ENCODE data around the gene GLIS1.

GLIS1 gene

DNA sequence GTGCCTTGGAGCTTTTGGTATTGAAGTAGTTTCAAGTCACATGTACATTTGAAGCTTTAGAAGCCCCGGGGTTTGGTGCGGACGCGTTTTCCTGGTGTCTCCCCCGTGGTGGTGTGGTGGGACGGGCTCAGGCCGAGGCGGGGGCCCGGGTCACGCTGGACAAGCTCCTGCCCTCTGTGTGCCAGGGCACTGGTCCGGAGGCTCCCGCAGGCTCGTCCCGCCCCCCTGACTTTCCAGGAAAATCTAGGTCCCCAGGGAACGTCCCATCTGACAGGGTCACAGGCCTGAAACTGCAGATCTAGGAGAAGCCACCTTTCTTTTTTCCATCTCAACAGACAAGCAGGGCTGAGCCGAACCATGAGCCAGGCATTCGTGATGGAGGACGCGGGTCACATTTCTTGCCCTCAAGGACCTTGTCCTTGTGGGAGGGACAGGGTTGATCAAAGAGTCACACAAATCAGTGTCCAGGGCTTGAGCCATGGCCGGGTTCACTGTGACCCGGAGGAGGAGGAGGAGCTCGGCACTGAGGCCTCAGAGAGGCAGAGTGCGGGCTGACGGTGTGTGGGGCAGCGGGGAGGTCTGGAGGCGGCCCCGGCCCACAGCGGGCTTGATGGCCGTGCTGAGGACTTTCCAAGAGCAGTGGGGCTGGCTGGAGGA, 278.2 kb downstream of the GLIS1 start:
- TF ChIP-seq, protein P1, sequence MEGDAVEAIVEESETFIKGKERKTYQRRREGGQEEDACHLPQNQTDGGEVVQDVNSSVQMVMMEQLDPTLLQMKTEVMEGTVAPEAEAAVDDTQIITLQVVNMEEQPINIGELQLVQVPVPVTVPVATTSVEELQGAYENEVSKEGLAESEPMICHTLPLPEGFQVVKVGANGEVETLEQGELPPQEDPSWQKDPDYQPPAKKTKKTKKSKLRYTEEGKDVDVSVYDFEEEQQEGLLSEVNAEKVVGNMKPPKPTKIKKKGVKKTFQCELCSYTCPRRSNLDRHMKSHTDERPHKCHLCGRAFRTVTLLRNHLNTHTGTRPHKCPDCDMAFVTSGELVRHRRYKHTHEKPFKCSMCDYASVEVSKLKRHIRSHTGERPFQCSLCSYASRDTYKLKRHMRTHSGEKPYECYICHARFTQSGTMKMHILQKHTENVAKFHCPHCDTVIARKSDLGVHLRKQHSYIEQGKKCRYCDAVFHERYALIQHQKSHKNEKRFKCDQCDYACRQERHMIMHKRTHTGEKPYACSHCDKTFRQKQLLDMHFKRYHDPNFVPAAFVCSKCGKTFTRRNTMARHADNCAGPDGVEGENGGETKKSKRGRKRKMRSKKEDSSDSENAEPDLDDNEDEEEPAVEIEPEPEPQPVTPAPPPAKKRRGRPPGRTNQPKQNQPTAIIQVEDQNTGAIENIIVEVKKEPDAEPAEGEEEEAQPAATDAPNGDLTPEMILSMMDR (IDR thresholded peaks at IDR 0.05; ENCODE audit: borderline replicate concordance, extremely low read depth, low read length, poor library complexity, severe bottlenecking): no peak
- TF ChIP-seq EZH2 (IDR thresholded peaks at IDR 0.05; ENCODE audit: borderline replicate concordance, low read depth, low read length, severe bottlenecking): no peak
- DNase-seq (no peak), ATAC-seq (ENCODE audit: insufficient read depth, low read depth) (no peak)
- Histone ChIP-seq H3K27me3 (ENCODE audit: insufficient read depth, low read length, poor library complexity) (peaks cover 6% of the 10 kb centered on the region), H3K27ac (ENCODE audit: low read length) (no peak overlapping the region), H2AFZ (ENCODE audit: low read depth, low read length) (no peak overlapping the region), H3K4me1 (ENCODE audit: insufficient read depth, low read length) (no peaks in the 10 kb centered on the region), H3K9me3 (ENCODE audit: insufficient read depth, low read length, severe bottlenecking) (no peaks in the 10 kb centered on the region), H3K4me3 (ENCODE audit: low read depth in 1 of 2, low read length in 2 of 2) (no peak overlapping the region), H3K4me2 (ENCODE audit: insufficient read depth, low read length) (no peak overlapping the region), H3K9ac (ENCODE audit: low read depth, low read length) (no peak overlapping the region), H3K79me2 (ENCODE audit: insufficient read depth, low read length) (no peaks in the 10 kb centered on the region), H4K20me1 (ENCODE audit: insufficient read depth, low read length) (no peaks in the 10 kb centered on the region), H3K36me3 (ENCODE audit: insufficient read depth, low read length) (no peaks in the 10 kb centered on the region)

DNA sequence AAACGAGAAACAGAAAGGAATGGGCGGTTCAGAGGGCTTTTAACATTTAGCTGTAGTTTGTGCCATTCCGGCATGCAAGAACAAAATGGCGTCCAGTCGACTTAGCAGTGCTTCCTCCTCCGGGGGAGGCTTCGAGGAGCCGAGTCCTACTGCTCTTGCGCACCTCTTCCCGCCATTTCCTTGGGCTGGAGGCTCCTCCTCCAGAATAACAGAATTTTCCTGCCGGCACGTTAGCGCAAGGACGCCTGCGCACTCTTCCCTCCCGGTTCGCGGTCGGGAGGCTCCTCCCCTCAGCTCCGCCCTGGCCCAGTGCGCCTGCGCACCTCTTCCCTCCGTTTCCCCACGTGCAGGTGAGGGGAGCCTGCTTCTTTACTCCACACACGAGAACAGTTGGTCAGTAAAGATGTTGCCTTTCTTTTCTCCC, 278.7 kb downstream of the GLIS1 start:
- ATAC-seq (ENCODE audit: insufficient read depth, low read depth) (no peak), DNase-seq (no peak)
- no peak overlapping the region for H3K9ac ChIP-seq (ENCODE audit: low read depth, low read length)
- no peak overlapping the region for H3K27ac ChIP-seq (ENCODE audit: low read length)
- no peaks in the 10 kb centered on the region for H3K4me1 ChIP-seq (ENCODE audit: insufficient read depth, low read length)
- H3K27me3 ChIP-seq (ENCODE audit: insufficient read depth, low read length, poor library complexity): peaks cover 7% of the 10 kb centered on the region
- no peaks in the 10 kb centered on the region for H4K20me1 ChIP-seq (ENCODE audit: insufficient read depth, low read length)
- H3K79me2 ChIP-seq (ENCODE audit: insufficient read depth, low read length): no peaks in the 10 kb centered on the region
- H3K9me3 ChIP-seq (ENCODE audit: insufficient read depth, low read length, severe bottlenecking): no peaks in the 10 kb centered on the region
- H3K4me3 ChIP-seq (ENCODE audit: low read depth in 1 of 2, low read length in 2 of 2): no peak overlapping the region
- no peak overlapping the region for H2AFZ ChIP-seq (ENCODE audit: low read depth, low read length)
- TF ChIP-seq, protein P1 (IDR thresholded peaks at IDR 0.05; ENCODE audit: borderline replicate concordance, extremely low read depth, low read length, poor library complexity, severe bottlenecking): no peak
- TF ChIP-seq EZH2 (IDR thresholded peaks at IDR 0.05; ENCODE audit: borderline replicate concordance, low read depth, low read length, severe bottlenecking): no peak
- H3K4me2 ChIP-seq (ENCODE audit: insufficient read depth, low read length): no peak overlapping the region
- H3K36me3 ChIP-seq (ENCODE audit: insufficient read depth, low read length): no peaks in the 10 kb centered on the region

DNA sequence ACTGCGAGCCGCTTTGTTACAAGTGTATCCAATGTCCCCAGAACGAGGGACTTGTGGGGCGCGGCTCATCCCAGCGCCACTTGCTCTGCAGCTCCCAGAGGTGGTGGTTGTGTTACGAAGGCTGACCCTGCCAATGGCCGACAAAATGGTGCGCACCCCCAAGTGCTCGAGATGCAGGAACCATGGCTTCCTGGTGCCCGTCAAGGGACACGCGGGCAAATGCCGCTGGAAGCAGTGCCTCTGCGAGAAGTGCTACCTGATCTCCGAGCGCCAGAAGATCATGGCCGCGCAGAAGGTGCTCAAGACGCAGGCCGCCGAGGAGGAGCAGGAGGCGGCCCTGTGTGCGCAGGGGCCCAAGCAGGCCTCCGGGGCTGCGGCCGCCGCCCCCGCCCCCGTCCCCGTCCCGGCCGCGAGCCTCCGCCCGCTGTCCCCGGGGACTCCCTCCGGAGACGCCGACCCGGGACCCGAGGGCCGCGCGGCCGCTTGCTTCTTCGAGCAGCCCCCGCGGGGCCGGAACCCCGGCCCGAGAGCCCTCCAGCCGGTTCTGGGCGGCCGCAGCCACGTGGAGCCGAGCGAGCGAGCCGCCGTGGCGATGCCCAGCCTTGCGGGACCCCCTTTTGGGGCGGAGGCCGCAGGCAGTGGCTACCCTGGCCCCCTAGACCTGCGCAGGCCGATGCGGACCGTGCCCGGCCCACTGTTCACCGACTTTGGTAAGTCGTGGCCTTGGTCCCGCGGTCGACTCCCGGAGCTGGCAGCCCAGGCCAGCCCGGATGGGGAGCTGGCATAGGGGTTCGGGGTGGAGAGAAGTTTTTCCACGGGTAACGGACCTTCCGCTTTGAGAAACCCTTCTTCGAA, 279.4 kb downstream of the GLIS1 start, which contains the start of gene DMRTB1:
DMRTB1 (plus strand) TSS at position 79 of the 855 bp plus-strand sequence; CDS start at position 134, 55 bp downstream.
- H3K27ac ChIP-seq (ENCODE audit: low read length): no peak within 1 kb of the TSS
- ATAC-seq (ENCODE audit: insufficient read depth, low read depth): no peak
- H3K4me3 ChIP-seq (ENCODE audit: low read depth in 1 of 2, low read length in 2 of 2): no peak within 1 kb of the TSS
- H3K4me1 ChIP-seq (ENCODE audit: insufficient read depth, low read length): no peaks in the 10 kb centered on the region
- H3K79me2 ChIP-seq (ENCODE audit: insufficient read depth, low read length): no peaks in the 10 kb centered on the region
- no peak for DNase-seq
- no peaks in the 10 kb centered on the region for H3K9me3 ChIP-seq (ENCODE audit: insufficient read depth, low read length, severe bottlenecking)
- H3K4me2 ChIP-seq (ENCODE audit: insufficient read depth, low read length): no peak within 1 kb of the TSS
- H4K20me1 ChIP-seq (ENCODE audit: insufficient read depth, low read length): no peaks in the 10 kb centered on the region
- no peak within 1 kb of the TSS for H3K9ac ChIP-seq (ENCODE audit: low read depth, low read length)
- no peak for TF ChIP-seq EZH2 (IDR thresholded peaks at IDR 0.05; ENCODE audit: borderline replicate concordance, low read depth, low read length, severe bottlenecking)
- TF ChIP-seq, protein P1 (IDR thresholded peaks at IDR 0.05; ENCODE audit: borderline replicate concordance, extremely low read depth, low read length, poor library complexity, severe bottlenecking): no peak
- H3K36me3 ChIP-seq (ENCODE audit: insufficient read depth, low read length): no peaks in the 10 kb centered on the region
- H3K27me3 ChIP-seq (ENCODE audit: insufficient read depth, low read length, poor library complexity): peaks cover 11% of the 10 kb centered on the region
- no peak within 1 kb of the TSS for H2AFZ ChIP-seq (ENCODE audit: low read depth, low read length)

Data from DND-41 (cell line).